Lower leg skin (tissue), 4 donors: ENCODE measurements around the gene OR1L1. TPM values are rescaled to one million over a fixed set of nuclear protein-coding genes. Genes with fewer than 3 reads are reported as not detected.

ENCODE experiments used
- DNase-seq, 2 donors: peaks; one replicate each; pipeline ENCODE4 v3.0.0-alpha.2; 2019; ENCODE audit warnings: low spot score in 2 of 2
- H3K4me3 ChIP-seq: fragments of 200-600 bp; sonication (generic); 2 replicates; pipeline ENCODE4 v1.5.1; 2017; ENCODE audit warnings: mild to moderate bottlenecking, low read depth; ENCODE audit not compliant: poor library complexity, severe bottlenecking
- CTCF ChIP-seq, 3 donors: fragments of 450-650 bp; IDR thresholded peaks; one replicate each; pipeline ENCODE4 v1.5.1; 2016; ENCODE audit warnings: antibody characterized with exemption in 3 of 3, mild to moderate bottlenecking in 3 of 3, moderate library complexity in 2 of 3
- POLR2A ChIP-seq, 2 donors: fragments of 450-650 bp; IDR thresholded peaks; one replicate each; pipeline ENCODE4 v1.6.1; 2016 to 2017; ENCODE audit warnings: antibody characterized with exemption in 2 of 2, mild to moderate bottlenecking in 1 of 2, moderate library complexity in 1 of 2
- WGBS, 2 donors: methylation state at CpG; one replicate each; pipeline ENCODE4 v1.1.5; 2018; 5-methylcytosine and 5-hydroxymethylcytosine counted together
- intact Hi-C: fragments of 100-400 bp; cut with DNase I; formaldehyde crosslinking; loops from one replicate; pipeline ENCODE4 v1.15.0; 2023; ENCODE audit warnings: low total_unique reads
- total RNA-seq, 4 donors: library from RNA; depleted of rRNA; stranded (reverse); fragments of >200 nt; gene quantifications; one replicate each; pipeline ENCODE4 v1.1.0, GENCODE V29; 2016

Gene OR1L1
- total RNA-seq, 4 donors from 2014 or later = not detected

- H3K4me3 ChIP-seq = no peak overlapping the region
- DNase-seq = no peak
- WGBS, 2 donors = 57 to 95% methylated on average over 2 of the region's 2 CpGs
- intact Hi-C loops = no loop called here
- TF ChIP-seq CTCF (IDR thresholded peaks at IDR 0.05) = no peak
- TF ChIP-seq POLR2A (IDR thresholded peaks at IDR 0.05) = no peak
Observed at GRCh38 chr9:122672481-122672880, 11.0 kb downstream of the OR1L1 start.

- TF ChIP-seq POLR2A (IDR thresholded peaks at IDR 0.05) (no peak), CTCF (IDR thresholded peaks at IDR 0.05) (no peak)
- intact Hi-C loops = no loop called here
- no peak overlapping the region for H3K4me3 ChIP-seq
- no peak for DNase-seq
Observed at GRCh38 chr9:122684851-122685250, 23.3 kb downstream of the OR1L1 start.

- no peak for TF ChIP-seq POLR2A (IDR thresholded peaks at IDR 0.05)
- no peak for TF ChIP-seq CTCF (IDR thresholded peaks at IDR 0.05)
- no peak for DNase-seq
- intact Hi-C loops = no loop called here
- WGBS, 2 donors = 94 to 100% methylated on average over 1 of the region's 1 CpG
- H3K4me3 ChIP-seq = no peak overlapping the region
Observed at GRCh38 chr9:122695696-122696095, 34.2 kb downstream of the OR1L1 start.

Other genes with a start within 250 kb of the OR1L1 start
- not detected for gene OR1J1, start 183.8 kb upstream of the OR1L1 start, total RNA-seq
- not detected for gene OR1J2, start 150.9 kb upstream of the OR1L1 start, total RNA-seq
- gene OR1J4, start 142.6 kb upstream of the OR1L1 start, total RNA-seq = under 1 TPM in 1 of 4 donors, not detected in 3; 0.29 TPM
- not detected for gene OR1N1, start 134.4 kb upstream of the OR1L1 start, total RNA-seq
- not detected for gene OR1N2, start 108.6 kb upstream of the OR1L1 start, total RNA-seq
- not detected for gene OR1L8, start 78.3 kb upstream of the OR1L1 start, total RNA-seq
- not detected for gene OR1Q1, start 47.0 kb upstream of the OR1L1 start, total RNA-seq
- gene OR1B1, start 4.1 kb upstream of the OR1L1 start, total RNA-seq = not detected
- gene OR1L3, start 13.4 kb downstream of the OR1L1 start, total RNA-seq = not detected
- not detected for gene OR1L4, start 62.3 kb downstream of the OR1L1 start, total RNA-seq
- gene OR1L6, start 80.6 kb downstream of the OR1L1 start, total RNA-seq = not detected
- gene OR5C1, start 127.2 kb downstream of the OR1L1 start, total RNA-seq = not detected
- under 1 TPM in 1 of 4 donors, not detected in 3; 0.66 TPM for gene OR1K1, start 138.4 kb downstream of the OR1L1 start, total RNA-seq
- gene PDCL, start 166.9 kb downstream of the OR1L1 start, total RNA-seq = 10 to 100 TPM; 13.3 to 16.6 (median 15.9) TPM
- gene RC3H2, start 243.6 kb downstream of the OR1L1 start, total RNA-seq = 10 to 100 TPM; 24.2 to 30.9 (median 27.1) TPM